NCI-H82 treated with DMSO at 0.1 percent for 48 hours (cell line): ENCODE data around the gene ESYT2.

Source experiments
- DNase-seq: peaks from one replicate; lab custom pipeline; 2025; ENCODE audit not compliant: unreplicated experiment; lab: John Stamatoyannopoulos, UW

Gene ESYT2

GRCh38 chr7:158827411-158828132 is 1.7 kb downstream of the ESYT2 start:
- DNase-seq, result no peak

GRCh38 chr7:158825628-158826289 is 3.5 kb downstream of the ESYT2 start:
- DNase-seq, result no peak

GRCh38 chr7:158824028-158824427 is 5.3 kb downstream of the ESYT2 start:
- no peak for DNase-seq

GRCh38 chr7:158821171-158822031 is 7.9 kb downstream of the ESYT2 start:
- DNase-seq, result no peak

- no peak for DNase-seq
Measured at GRCh38 chr7:158820656-158821055, 8.7 kb downstream of the ESYT2 start.

GRCh38 chr7:158819571-158820203 is 9.6 kb downstream of the ESYT2 start:
- DNase-seq, result no peak

- DNase-seq, result no peak
Measured at GRCh38 chr7:158818325-158819213, 10.7 kb downstream of the ESYT2 start.

- no peak for DNase-seq
Measured at GRCh38 chr7:158816995-158817394, 12.3 kb downstream of the ESYT2 start.

- DNase-seq, result no peak
Measured at GRCh38 chr7:158816271-158816670, 13.0 kb downstream of the ESYT2 start.

GRCh38 chr7:158815800-158816128 is 13.5 kb downstream of the ESYT2 start:
- DNase-seq, result no peak

GRCh38 chr7:158815083-158815799 is 14.1 kb downstream of the ESYT2 start:
- DNase-seq, result no peak

GRCh38 chr7:158814637-158815036 is 14.7 kb downstream of the ESYT2 start:
- DNase-seq, result no peak

GRCh38 chr7:158812684-158813083 is 16.6 kb downstream of the ESYT2 start:
- DNase-seq, result no peak

GRCh38 chr7:158811894-158812293 is 17.4 kb downstream of the ESYT2 start:
- no peak for DNase-seq

GRCh38 chr7:158811461-158811860 is 17.8 kb downstream of the ESYT2 start:
- no peak for DNase-seq

- DNase-seq, result no peak
Measured at GRCh38 chr7:158810846-158811245, 18.5 kb downstream of the ESYT2 start.

- DNase-seq, result no peak
Measured at GRCh38 chr7:158809596-158809995, 19.7 kb downstream of the ESYT2 start.

GRCh38 chr7:158808126-158808525 is 21.2 kb downstream of the ESYT2 start:
- DNase-seq, result no peak

- no peak for DNase-seq
Measured at GRCh38 chr7:158805937-158806336, 23.4 kb downstream of the ESYT2 start.

- no peak for DNase-seq
Measured at GRCh38 chr7:158805414-158805813, 23.9 kb downstream of the ESYT2 start.
